ENCODE measurements around the gene SP5. TPM values are rescaled to one million over a fixed set of nuclear protein-coding genes. Genes with fewer than 3 reads are reported as not detected.

Gene SP5
- total RNA-seq, 3 donors from 2014 or later = 1.5 to 7.9 (median 5.8) TPM

DNA sequence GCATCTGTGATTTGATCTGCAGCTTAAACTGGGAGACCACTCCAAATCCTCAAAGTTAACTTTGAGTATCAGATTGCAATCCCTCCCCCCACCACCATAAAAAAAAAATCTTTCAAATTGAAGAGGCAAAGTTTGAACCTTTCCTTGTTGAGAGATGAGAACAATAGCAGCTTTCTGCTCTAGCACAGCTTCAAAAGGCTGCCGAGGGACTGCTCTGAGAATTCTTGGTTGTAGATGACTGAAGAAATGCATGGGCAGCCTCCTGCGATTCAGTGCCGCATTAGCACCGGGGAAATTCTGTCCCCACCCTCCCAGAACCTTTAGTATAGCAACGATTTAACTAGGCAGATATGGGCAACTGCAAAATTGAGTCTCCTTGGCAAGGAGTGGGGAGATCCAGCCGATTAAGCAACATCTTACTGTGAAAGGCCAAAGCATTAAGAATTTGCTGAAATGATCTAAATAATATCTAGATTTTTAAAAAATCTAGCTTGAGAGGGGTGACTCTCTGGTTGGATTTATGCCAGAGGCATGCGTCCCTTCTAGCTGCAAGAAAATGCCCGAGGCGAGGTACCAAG is 3.9 kb upstream of the SP5 start:
- peaks cover 0 to 15% of the 10 kb centered on the region in 2 donors for H3K4me1 ChIP-seq
- H3K27ac ChIP-seq = no peak overlapping the region
- intact Hi-C loops (cut with DNase I; ENCODE audit: low total_unique reads) = no loop called here
- no peak overlapping the region for H3K4me3 ChIP-seq
- no peak for TF ChIP-seq POLR2AphosphoS5 (IDR thresholded peaks at IDR 0.05)
- TF ChIP-seq POLR2A (IDR thresholded peaks at IDR 0.05) = no peak
- TF ChIP-seq, protein P1, sequence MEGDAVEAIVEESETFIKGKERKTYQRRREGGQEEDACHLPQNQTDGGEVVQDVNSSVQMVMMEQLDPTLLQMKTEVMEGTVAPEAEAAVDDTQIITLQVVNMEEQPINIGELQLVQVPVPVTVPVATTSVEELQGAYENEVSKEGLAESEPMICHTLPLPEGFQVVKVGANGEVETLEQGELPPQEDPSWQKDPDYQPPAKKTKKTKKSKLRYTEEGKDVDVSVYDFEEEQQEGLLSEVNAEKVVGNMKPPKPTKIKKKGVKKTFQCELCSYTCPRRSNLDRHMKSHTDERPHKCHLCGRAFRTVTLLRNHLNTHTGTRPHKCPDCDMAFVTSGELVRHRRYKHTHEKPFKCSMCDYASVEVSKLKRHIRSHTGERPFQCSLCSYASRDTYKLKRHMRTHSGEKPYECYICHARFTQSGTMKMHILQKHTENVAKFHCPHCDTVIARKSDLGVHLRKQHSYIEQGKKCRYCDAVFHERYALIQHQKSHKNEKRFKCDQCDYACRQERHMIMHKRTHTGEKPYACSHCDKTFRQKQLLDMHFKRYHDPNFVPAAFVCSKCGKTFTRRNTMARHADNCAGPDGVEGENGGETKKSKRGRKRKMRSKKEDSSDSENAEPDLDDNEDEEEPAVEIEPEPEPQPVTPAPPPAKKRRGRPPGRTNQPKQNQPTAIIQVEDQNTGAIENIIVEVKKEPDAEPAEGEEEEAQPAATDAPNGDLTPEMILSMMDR (IDR thresholded peaks at IDR 0.05) = no peak
- H3K36me3 ChIP-seq = no peaks in the 10 kb centered on the region
- H3K9me3 ChIP-seq = no peaks in the 10 kb centered on the region
- no peak for DNase-seq (ENCODE audit: low spot score in 2 of 2)
- peaks cover 2 to 45% of the 10 kb centered on the region in 2 donors for H3K27me3 ChIP-seq

- no peaks in the 10 kb centered on the region for H3K9me3 ChIP-seq
- intact Hi-C loops (cut with DNase I; ENCODE audit: low total_unique reads) = no loop called here
Measured at GRCh38 chr2:170711774-170712652, 3.1 kb upstream of the SP5 start.

GRCh38 chr2:170712653-170713542 is 2.2 kb upstream of the SP5 start:
- Histone ChIP-seq H3K4me1 (peaks cover 0 to 25% of the 10 kb centered on the region in 2 donors), H3K9me3 (no peaks in the 10 kb centered on the region), H3K27me3 (peaks cover 10 to 61% of the 10 kb centered on the region in 2 donors), H3K4me3 (peak overlapping the region in 1 of 3 donors; percentile 8), H3K36me3 (no peaks in the 10 kb centered on the region), H3K27ac (no peak overlapping the region)
- no peak for DNase-seq (ENCODE audit: low spot score in 2 of 2)
- TF ChIP-seq POLR2A (IDR thresholded peaks at IDR 0.05) = no peak
- no peak for TF ChIP-seq POLR2AphosphoS5 (IDR thresholded peaks at IDR 0.05)
- TF ChIP-seq, protein P1 (IDR thresholded peaks at IDR 0.05) = no peak
- intact Hi-C loops (cut with DNase I; ENCODE audit: low total_unique reads) = no loop called here

More at GRCh38 chr2:170711774-170712652, 3.1 kb upstream of the SP5 start:
- TF ChIP-seq, protein P1 (IDR thresholded peaks at IDR 0.05) = no peak
- no peak for TF ChIP-seq POLR2AphosphoS5 (IDR thresholded peaks at IDR 0.05)
- no peak for TF ChIP-seq POLR2A (IDR thresholded peaks at IDR 0.05)
- Histone ChIP-seq H3K4me1 (peaks cover 0 to 21% of the 10 kb centered on the region in 2 donors), H3K27ac (no peak overlapping the region), H3K27me3 (peaks cover 8 to 52% of the 10 kb centered on the region in 2 donors), H3K4me3 (peak overlapping the region in 1 of 3 donors; percentile 25), H3K36me3 (no peaks in the 10 kb centered on the region)
- DNase-seq (ENCODE audit: low spot score in 2 of 2) = no peak

DNA sequence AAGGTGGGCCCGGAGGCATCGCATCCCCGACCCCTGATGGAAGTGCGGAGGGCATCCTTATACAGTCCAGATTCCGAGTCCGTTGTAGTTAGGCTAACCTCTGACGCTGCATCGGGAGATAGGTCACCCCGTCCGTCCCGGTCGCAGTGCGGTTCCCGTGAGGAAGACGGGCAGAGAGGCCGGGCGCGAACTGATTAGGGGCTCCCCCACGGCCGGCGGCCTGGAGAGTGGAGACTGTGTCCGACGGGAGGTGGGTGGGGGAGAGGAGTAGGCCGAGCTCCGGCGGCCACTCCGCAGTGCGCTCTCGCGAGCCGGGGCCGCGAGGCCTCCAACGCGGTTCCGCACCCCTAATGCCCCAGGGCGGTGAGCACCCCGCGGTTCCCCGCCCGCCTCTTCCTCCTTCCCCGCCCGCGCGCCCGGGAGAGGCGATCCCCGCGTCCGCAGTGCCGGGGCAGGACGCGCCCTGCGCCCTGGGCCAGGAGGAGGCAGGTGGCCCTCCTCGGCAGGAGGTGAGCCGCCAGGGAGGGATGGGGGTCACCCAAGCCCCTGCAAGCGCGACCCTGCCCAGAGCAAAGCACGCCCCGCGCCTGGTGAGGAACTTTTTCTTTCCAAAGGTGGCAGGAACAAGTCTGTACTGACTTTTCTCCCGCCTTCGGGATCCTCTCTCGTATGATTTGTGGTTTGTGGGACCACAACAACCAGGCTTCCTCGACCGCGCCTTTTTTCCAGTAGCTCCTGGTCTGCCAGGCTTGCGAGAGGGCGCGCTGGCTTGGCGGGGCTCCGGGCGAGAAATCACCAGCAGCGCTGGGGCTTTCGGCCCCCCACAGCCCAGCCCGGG is 1.4 kb upstream of the SP5 start:
- DNase-seq (ENCODE audit: low spot score in 2 of 2) = no peak
- peaks cover 0 to 25% of the 10 kb centered on the region in 2 donors for H3K4me1 ChIP-seq
- peak overlapping the region in 1 of 2 donors; percentile 76 for H3K27ac ChIP-seq
- intact Hi-C loops (cut with DNase I; ENCODE audit: low total_unique reads) = no loop called here
- no peaks in the 10 kb centered on the region for H3K9me3 ChIP-seq
- TF ChIP-seq POLR2A (IDR thresholded peaks at IDR 0.05) (no peak), POLR2AphosphoS5 (IDR thresholded peaks at IDR 0.05) (no peak)
- TF ChIP-seq, protein P1 (IDR thresholded peaks at IDR 0.05) = no peak
- H3K27me3 ChIP-seq = peaks cover 10 to 67% of the 10 kb centered on the region in 2 donors
- no peaks in the 10 kb centered on the region for H3K36me3 ChIP-seq
- peak overlapping the region; percentile 47 to 82 (median 56) for H3K4me3 ChIP-seq

Measured in breast epithelium (tissue), 4 donors.